B cell (primary cell): ENCODE data around the gene OR1K1. TPM values are rescaled to one million over a fixed set of nuclear protein-coding genes. Genes with fewer than 3 reads are reported as not detected.

Experiments
- ATAC-seq: fragments of 200-7000 bp; cut with Tn5 transposase; one replicate; pipeline ENCODE4 v1.10.0; 2021; ENCODE audit warnings: low read depth, mild to moderate bottlenecking, moderate number of reproducible peaks, moderate library complexity
- CTCF ChIA-PET: fragments of 350-600 bp; sonication (Branson Sonifier 250); formaldehyde crosslinking; loops from one replicate; lab custom pipeline; 2021; ENCODE audit warnings: antibody characterized with exemption, inconsistent platforms; lab: Charles Lee
- POLR2A ChIA-PET: fragments of 350-600 bp; sonication (Branson Sonifier 250); formaldehyde crosslinking; loops from one replicate; lab custom pipeline; 2021; ENCODE audit warnings: antibody characterized with exemption; lab: Charles Lee
- DNase-seq: peaks from one replicate; pipeline ENCODE4 v3.0.0; 2013
- H2AFZ ChIP-seq: 2 replicates; pipeline ENCODE4 v1.6.1; 2012; ENCODE audit warnings: mild to moderate bottlenecking, low read depth, low read length; ENCODE audit not compliant: insufficient read depth, poor library complexity, severe bottlenecking
- H3K27ac ChIP-seq, 2 donors: 1 replicate in 1 of 2; 2 replicates in 1 of 2; pipeline ENCODE4 v1.5.1; 2012 to 2013; ENCODE audit warnings: low read length in 2 of 2, mild to moderate bottlenecking in 2 of 2, moderate library complexity in 1 of 2
- H3K27me3 ChIP-seq, 4 experiments: fragments of 200-600 bp in 1 of 4; sonication (generic) in 1 of 4; replicated peaks in 1 of 4; 1 replicate in 2 of 4; 2 replicates in 2 of 4; pipeline versions ENCODE4 v1.6.1 to v1.7.0; 2013 to 2016; ENCODE audit warnings: low read length in 3 of 4, mild to moderate bottlenecking in 2 of 4, mixed read lengths in 1 of 4, moderate library complexity in 1 of 4; ENCODE audit not compliant: insufficient read depth in 4 of 4, control insufficient read depth in 3 of 4; ENCODE audit errors: control extremely low read depth in 1 of 4
- H3K36me3 ChIP-seq, 2 experiments: replicated peaks in 1 of 2; 1 replicate in 1 of 2; 2 replicates in 1 of 2; pipeline versions ENCODE4 v1.6.1 to v1.7.1; 2013; ENCODE audit warnings: low read length in 1 of 2; ENCODE audit not compliant: insufficient read depth in 2 of 2, control insufficient read depth in 1 of 2; ENCODE audit errors: control extremely low read depth in 1 of 2, extremely low read depth in 1 of 2
- H3K4me1 ChIP-seq, 2 donors: fragments of 200-600 bp in 1 of 2; sonication (generic) in 1 of 2; 1 replicate in 1 of 2; 2 replicates in 1 of 2; pipeline versions ENCODE4 v1.5.1 to v1.6.1; 2013 to 2017; ENCODE audit warnings: low read length in 2 of 2; ENCODE audit not compliant: control insufficient read depth in 2 of 2, insufficient read depth in 2 of 2
- H3K4me2 ChIP-seq: replicated peaks from 2 replicates; pipeline ENCODE3; 2012; ENCODE audit warnings: mild to moderate bottlenecking, low read depth, low read length; ENCODE audit not compliant: poor library complexity, severe bottlenecking
- H3K4me3 ChIP-seq, 5 experiments: fragments of 200-600 bp in 1 of 5; sonication (generic) in 1 of 5; 1 replicate in 3 of 5; 2 replicates in 2 of 5; pipeline versions ENCODE4 v1.5.1 to v1.7.0; 2011 to 2016; ENCODE audit warnings: low read length in 4 of 5, mild to moderate bottlenecking in 4 of 5, low read depth in 2 of 5, control low read depth in 1 of 5, moderate library complexity in 1 of 5; ENCODE audit not compliant: insufficient read depth in 1 of 5; ENCODE audit errors: control extremely low read depth in 1 of 5, extremely low read depth in 1 of 5
- H3K79me2 ChIP-seq: fragments of 200-600 bp; sonication (generic); one replicate; pipeline ENCODE4 v1.6.0; 2016; ENCODE audit warnings: low read length; ENCODE audit not compliant: control insufficient read depth, insufficient read depth
- H3K9ac ChIP-seq: fragments of 200-600 bp; sonication (generic); 2 replicates; pipeline ENCODE4 v1.6.1; 2017; ENCODE audit warnings: mild to moderate bottlenecking, low read length, moderate library complexity
- H3K9me3 ChIP-seq, 3 donors: one replicate each; pipeline versions ENCODE4 v1.6.1 to v1.7.1; 2013; ENCODE audit warnings: low read length in 2 of 3; ENCODE audit not compliant: control insufficient read depth in 2 of 3, insufficient read depth in 1 of 3; ENCODE audit errors: control extremely low read depth in 1 of 3
- H4K20me1 ChIP-seq: 2 replicates; pipeline ENCODE4 v1.6.0; 2012; ENCODE audit warnings: mild to moderate bottlenecking, low read length; ENCODE audit not compliant: insufficient read depth, control insufficient read depth, poor library complexity, severe bottlenecking
- H3K27ac Mint-ChIP-seq: one replicate; pipeline ENCODE4 v1.8.0; 2021; ENCODE audit warnings: mixed read lengths
- H3K27me3 Mint-ChIP-seq: one replicate; pipeline ENCODE4 v1.8.0; 2021; ENCODE audit warnings: mixed read lengths
- H3K4me1 Mint-ChIP-seq: one replicate; pipeline ENCODE4 v1.8.0; 2021; ENCODE audit warnings: mixed read lengths
- H3K4me3 Mint-ChIP-seq: one replicate; pipeline ENCODE4 v1.8.0; 2021; ENCODE audit warnings: mixed read lengths
- H3K9me3 Mint-ChIP-seq: one replicate; pipeline ENCODE4 v1.8.0; 2022; ENCODE audit warnings: mixed read lengths; ENCODE audit not compliant: insufficient read depth
- CTCF ChIP-seq: fragments of 200-600 bp; IDR thresholded peaks from one replicate; pipeline ENCODE4 v1.8.0; 2022; ENCODE audit warnings: antibody characterized with exemption, mild to moderate bottlenecking
- EZH2 ChIP-seq: IDR thresholded peaks from 2 replicates; pipeline ENCODE4 v1.6.1; 2012; ENCODE audit warnings: borderline replicate concordance, low read depth, mild to moderate bottlenecking, moderate library complexity, low read length; ENCODE audit not compliant: insufficient read depth, poor library complexity, severe bottlenecking
- WGBS: methylation state at CpG from one replicate; pipeline ENCODE4 v1.1.5; 2013; ENCODE audit warnings: missing lambda C conversion rate; ENCODE audit not compliant: insufficient coverage; 5-methylcytosine and 5-hydroxymethylcytosine counted together
- intact Hi-C: fragments of 100-400 bp; cut with micrococcal nuclease; formaldehyde crosslinking; loops from one replicate; pipeline ENCODE4 v1.10.0; 2022
- polyA plus RNA-seq: library from polyadenylated mRNA; depleted of rRNA; stranded (reverse); fragments of >200 nt; gene quantifications from 2 replicates; pipeline ENCODE4 v1.2.3, GENCODE V29; 2012
- total RNA-seq, 2 donors: library from RNA; stranded (reverse); fragments of 120-200 nt in 1 of 2; gene quantifications; 1 replicate in 1 of 2; 2 replicates in 1 of 2; pipeline versions ENCODE4 v1.2.3 to v1.2.4, GENCODE V29; 2013 to 2022

Gene OR1K1
- total and polyA plus RNA-seq, 2 donors (not counting 1 experiment from before 2014, with no cell fraction given) = not detected

DNA sequence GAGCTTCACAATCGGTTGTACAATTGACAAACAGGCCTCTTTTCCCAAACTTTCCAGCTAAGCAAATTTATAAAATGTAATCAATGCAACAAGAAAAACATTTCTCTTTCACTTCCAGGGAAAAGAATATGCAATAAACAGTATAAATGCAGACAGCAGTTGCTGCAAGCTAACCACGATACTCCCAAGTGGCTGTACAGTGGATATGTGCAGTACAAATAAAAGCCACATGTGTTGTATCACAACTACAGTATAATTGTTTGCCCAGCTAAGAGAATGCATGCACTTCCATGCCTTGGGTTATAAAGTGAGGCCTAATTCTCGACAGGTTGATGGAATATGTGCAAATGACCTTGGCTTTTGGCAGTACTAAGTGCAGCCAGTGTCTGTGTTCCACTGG, 45.2 kb downstream of the OR1K1 start:
- H2AFZ ChIP-seq = no peak overlapping the region
- DNase-seq (no peak), ATAC-seq (no peak)
- no peaks in the 10 kb centered on the region for H3K4me1 ChIP-seq
- no peaks in the 10 kb centered on the region for H3K27me3 ChIP-seq
- no peaks in the 10 kb centered on the region for H4K20me1 ChIP-seq
- Mint-ChIP-seq H3K4me1 (no peaks in the 10 kb centered on the region), H3K4me3 (no peak overlapping the region), H3K27ac (no peak overlapping the region), H3K27me3 (no peaks in the 10 kb centered on the region), H3K9me3 (no peaks in the 10 kb centered on the region)
- H3K9me3 ChIP-seq = no peaks in the 10 kb centered on the region
- H3K4me2 ChIP-seq = no peak overlapping the region
- POLR2A ChIA-PET = no interaction called here
- WGBS = no CpG with 5 or more reads among the region's 3 CpGs
- TF ChIP-seq CTCF (no peak), EZH2 (no peak)
- no peaks in the 10 kb centered on the region for H3K79me2 ChIP-seq
- CTCF ChIA-PET = interaction anchor here (1.1 kb wide), 1 partner anchor 10 kb away, joined by 3 read pairs; no protein-coding TSS in a partner anchor
- no peak overlapping the region for H3K4me3 ChIP-seq
- intact Hi-C loops = no loop called here
- no peak overlapping the region for H3K27ac ChIP-seq
- no peak overlapping the region for H3K9ac ChIP-seq
- peaks cover 6 to 20% of the 10 kb centered on the region in 2 experiments for H3K36me3 ChIP-seq

- Histone ChIP-seq H3K27me3 (no peaks in the 10 kb centered on the region), H3K79me2 (no peaks in the 10 kb centered on the region), H2AFZ (no peak overlapping the region), H3K4me1 (no peaks in the 10 kb centered on the region), H3K4me2 (no peak overlapping the region), H3K9me3 (no peaks in the 10 kb centered on the region), H4K20me1 (no peaks in the 10 kb centered on the region), H3K4me3 (no peak overlapping the region), H3K9ac (no peak overlapping the region), H3K36me3 (peaks cover 11 to 30% of the 10 kb centered on the region in 2 experiments), H3K27ac (peak overlapping the region in 1 of 2 donors; percentile 35)
- Mint-ChIP-seq H3K4me3 (no peak overlapping the region), H3K27ac (no peak overlapping the region), H3K4me1 (no peaks in the 10 kb centered on the region), H3K27me3 (no peaks in the 10 kb centered on the region), H3K9me3 (no peaks in the 10 kb centered on the region)
- CTCF ChIA-PET = interaction anchor here (0.6 kb wide), 1 partner anchor 160 kb away, joined by 4 read pairs; no protein-coding TSS in a partner anchor
- no peak for DNase-seq
- TF ChIP-seq EZH2 (no peak), CTCF (no peak)
- POLR2A ChIA-PET = no interaction called here
- WGBS = 60% methylated on average over 2 of the region's 5 CpGs
- intact Hi-C loops = no loop called here
- ATAC-seq = no peak
These were observed 46.5 kb downstream of the OR1K1 start for GRCh38 chr9:122846371-122846940.
